ENCODE results near the gene UNC13A.

- no peak for TF ChIP-seq CTCF (IDR thresholded peaks at IDR 0.05)
- no peak for TF ChIP-seq EZH2phosphoT487 (IDR thresholded peaks at IDR 0.05)
- no peak for TF ChIP-seq EZH2 (IDR thresholded peaks at IDR 0.05)
These were observed 39.0 kb upstream of the UNC13A start for GRCh38 chr19:17726964-17727773.
